ENCODE results near the gene SALL1. TPM values are rescaled to one million over a fixed set of nuclear protein-coding genes. Genes with fewer than 3 reads are reported as not detected.

SALL1 gene
- total and polyA plus RNA-seq, 2 of the 8 experiments (the other 6 are each of a cell fraction or from before 2014, with no cell fraction given), result 33.7 to 56.8 TPM

GRCh38 chr16:51184702-51185433, 33.8 kb upstream of the SALL1 start (continued):
- TF ChIP-seq CTCF (IDR thresholded peaks at IDR 0.05; ENCODE audit: control extremely low read depth in 1 of 3, insufficient read depth in 1 of 3, low read depth in 1 of 3, low read length in 3 of 3), result no peak
- TF ChIP-seq CTBP2 (IDR thresholded peaks at IDR 0.05; ENCODE audit: borderline replicate concordance, insufficient read depth, insufficient read length, low read length), result no peak
- no peak for TF ChIP-seq CHD2 (IDR thresholded peaks at IDR 0.05; ENCODE audit: low read length)
- TF ChIP-seq MAFK (IDR thresholded peaks at IDR 0.05; ENCODE audit: low read depth, low read length), result no peak
- TF ChIP-seq RBBP5 (IDR thresholded peaks at IDR 0.05; ENCODE audit: borderline replicate concordance, low read depth, low read length), result no peak
- TF ChIP-seq KDM1A (IDR thresholded peaks at IDR 0.05; ENCODE audit: borderline replicate concordance, low read length), result no peak

All from H1 (cell line).